Stomach smooth muscle (tissue), 2 donors: Measurements from ENCODE around the gene HUWE1.

Experiments used
- H3K27ac ChIP-seq: one replicate; pipeline ENCODE4 v1.7.0; 2013; ENCODE audit warnings: mild to moderate bottlenecking, low read length, inconsistent platforms
- H3K27me3 ChIP-seq, 2 donors: one replicate each; pipeline ENCODE4 v1.7.0; 2013; ENCODE audit warnings: low read length in 2 of 2; ENCODE audit not compliant: insufficient read depth in 2 of 2, control insufficient read depth in 1 of 2
- H3K36me3 ChIP-seq, 2 donors: one replicate each; pipeline ENCODE4 v1.7.0; 2013; ENCODE audit warnings: low read length in 2 of 2; ENCODE audit not compliant: control insufficient read depth in 2 of 2, insufficient read depth in 2 of 2
- H3K4me1 ChIP-seq: one replicate; pipeline ENCODE4 v1.7.0; 2013; ENCODE audit warnings: low read length; ENCODE audit not compliant: control insufficient read depth, insufficient read depth
- H3K4me3 ChIP-seq, 2 donors: one replicate each; pipeline ENCODE4 v1.7.0; 2013; ENCODE audit warnings: low read length in 2 of 2
- H3K9ac ChIP-seq, 2 donors: one replicate each; pipeline ENCODE4 v1.7.0; 2013; ENCODE audit warnings: low read length in 2 of 2, mild to moderate bottlenecking in 1 of 2
- H3K9me3 ChIP-seq, 2 donors: one replicate each; pipeline ENCODE4 v1.7.0; 2013; ENCODE audit warnings: low read length in 2 of 2; ENCODE audit not compliant: control insufficient read depth in 2 of 2
- donor health status: healthy.
- donor health status: Pancreatic carcinoma.

Gene HUWE1

GRCh38 chrX:53660004-53660403 is 26.5 kb downstream of the HUWE1 start:
- Histone ChIP-seq H3K9me3 (no peaks in the 10 kb centered on the region), H3K4me1 (no peaks in the 10 kb centered on the region), H3K36me3 (peaks cover 0 to 3% of the 10 kb centered on the region in 2 donors), H3K9ac (no peak overlapping the region), H3K27ac (no peak overlapping the region), H3K27me3 (no peaks in the 10 kb centered on the region), H3K4me3 (no peak overlapping the region)

- H3K27me3 ChIP-seq: no peaks in the 10 kb centered on the region
- no peak overlapping the region for H3K9ac ChIP-seq
- H3K27ac ChIP-seq: no peak overlapping the region
- no peak overlapping the region for H3K4me3 ChIP-seq
- no peaks in the 10 kb centered on the region for H3K4me1 ChIP-seq
- no peaks in the 10 kb centered on the region for H3K9me3 ChIP-seq
- peaks cover 0 to 3% of the 10 kb centered on the region in 2 donors for H3K36me3 ChIP-seq
These were observed 27.5 kb downstream of the HUWE1 start for GRCh38 chrX:53659039-53659438.

- Histone ChIP-seq H3K4me3 (no peak overlapping the region), H3K9me3 (no peaks in the 10 kb centered on the region), H3K4me1 (no peaks in the 10 kb centered on the region), H3K27ac (no peak overlapping the region), H3K36me3 (peaks cover 0 to 10% of the 10 kb centered on the region in 2 donors), H3K9ac (no peak overlapping the region), H3K27me3 (no peaks in the 10 kb centered on the region)
These were observed 29.7 kb downstream of the HUWE1 start for GRCh38 chrX:53656845-53657244.

GRCh38 chrX:53654376-53654775 is 32.1 kb downstream of the HUWE1 start:
- H3K4me1 ChIP-seq: no peaks in the 10 kb centered on the region
- no peak overlapping the region for H3K9ac ChIP-seq
- H3K36me3 ChIP-seq: peaks cover 0 to 21% of the 10 kb centered on the region in 2 donors
- no peaks in the 10 kb centered on the region for H3K27me3 ChIP-seq
- no peak overlapping the region for H3K4me3 ChIP-seq
- no peaks in the 10 kb centered on the region for H3K9me3 ChIP-seq
- H3K27ac ChIP-seq: no peak overlapping the region

GRCh38 chrX:53644751-53645150 is 41.8 kb downstream of the HUWE1 start:
- no peaks in the 10 kb centered on the region for H3K27me3 ChIP-seq
- H3K9ac ChIP-seq: no peak overlapping the region
- no peak overlapping the region for H3K4me3 ChIP-seq
- H3K9me3 ChIP-seq: no peaks in the 10 kb centered on the region
- H3K4me1 ChIP-seq: no peaks in the 10 kb centered on the region
- peaks cover 23 to 26% of the 10 kb centered on the region in 2 donors for H3K36me3 ChIP-seq
- no peak overlapping the region for H3K27ac ChIP-seq

GRCh38 chrX:53642337-53642736 is 44.2 kb downstream of the HUWE1 start:
- no peak overlapping the region for H3K4me3 ChIP-seq
- H3K9ac ChIP-seq: no peak overlapping the region
- no peaks in the 10 kb centered on the region for H3K27me3 ChIP-seq
- H3K4me1 ChIP-seq: no peaks in the 10 kb centered on the region
- H3K36me3 ChIP-seq: peaks cover 17 to 18% of the 10 kb centered on the region in 2 donors
- no peak overlapping the region for H3K27ac ChIP-seq
- no peaks in the 10 kb centered on the region for H3K9me3 ChIP-seq

GRCh38 chrX:53639257-53639656 is 47.3 kb downstream of the HUWE1 start:
- no peak overlapping the region for H3K27ac ChIP-seq
- H3K9me3 ChIP-seq: no peaks in the 10 kb centered on the region
- H3K36me3 ChIP-seq: peaks cover 4 to 12% of the 10 kb centered on the region in 2 donors
- no peak overlapping the region for H3K9ac ChIP-seq
- H3K27me3 ChIP-seq: no peaks in the 10 kb centered on the region
- H3K4me1 ChIP-seq: no peaks in the 10 kb centered on the region
- H3K4me3 ChIP-seq: no peak overlapping the region

- H3K27me3 ChIP-seq: no peaks in the 10 kb centered on the region
- H3K4me3 ChIP-seq: no peak overlapping the region
- no peak overlapping the region for H3K27ac ChIP-seq
- H3K9ac ChIP-seq: no peak overlapping the region
- H3K4me1 ChIP-seq: no peaks in the 10 kb centered on the region
- H3K9me3 ChIP-seq: no peaks in the 10 kb centered on the region
- peaks cover 3 to 12% of the 10 kb centered on the region in 2 donors for H3K36me3 ChIP-seq
These were observed 49.0 kb downstream of the HUWE1 start for GRCh38 chrX:53637479-53637878.

GRCh38 chrX:53631156-53631555 is 55.4 kb downstream of the HUWE1 start:
- H3K36me3 ChIP-seq: peaks cover 20 to 45% of the 10 kb centered on the region in 2 donors
- no peak overlapping the region for H3K9ac ChIP-seq
- no peaks in the 10 kb centered on the region for H3K27me3 ChIP-seq

GRCh38 chrX:53630261-53630660 is 56.3 kb downstream of the HUWE1 start:
- Histone ChIP-seq H3K4me3 (no peak overlapping the region), H3K4me1 (no peaks in the 10 kb centered on the region), H3K36me3 (peaks cover 20 to 45% of the 10 kb centered on the region in 2 donors)

More at GRCh38 chrX:53631156-53631555, 55.4 kb downstream of the HUWE1 start:
- Histone ChIP-seq H3K4me1 (no peaks in the 10 kb centered on the region), H3K27ac (no peak overlapping the region), H3K9me3 (no peaks in the 10 kb centered on the region), H3K4me3 (no peak overlapping the region)

GRCh38 chrX:53622431-53622830 is 64.1 kb downstream of the HUWE1 start:
- Histone ChIP-seq H3K4me1 (no peaks in the 10 kb centered on the region), H3K27ac (no peak overlapping the region), H3K27me3 (no peaks in the 10 kb centered on the region), H3K9me3 (no peaks in the 10 kb centered on the region), H3K36me3 (peaks cover 19 to 31% of the 10 kb centered on the region in 2 donors), H3K4me3 (no peak overlapping the region), H3K9ac (no peak overlapping the region)

More at GRCh38 chrX:53630261-53630660, 56.3 kb downstream of the HUWE1 start:
- H3K27ac ChIP-seq: no peak overlapping the region
- H3K9ac ChIP-seq: no peak overlapping the region
- H3K27me3 ChIP-seq: no peaks in the 10 kb centered on the region
- H3K9me3 ChIP-seq: no peaks in the 10 kb centered on the region
